ENCODE measurements around the gene GP1BB. TPM values are rescaled to one million over a fixed set of nuclear protein-coding genes. Genes with fewer than 3 reads are reported as not detected.

The GP1BB gene
- total RNA-seq, 1 donor from 2014 or later, result not detected

DNA sequence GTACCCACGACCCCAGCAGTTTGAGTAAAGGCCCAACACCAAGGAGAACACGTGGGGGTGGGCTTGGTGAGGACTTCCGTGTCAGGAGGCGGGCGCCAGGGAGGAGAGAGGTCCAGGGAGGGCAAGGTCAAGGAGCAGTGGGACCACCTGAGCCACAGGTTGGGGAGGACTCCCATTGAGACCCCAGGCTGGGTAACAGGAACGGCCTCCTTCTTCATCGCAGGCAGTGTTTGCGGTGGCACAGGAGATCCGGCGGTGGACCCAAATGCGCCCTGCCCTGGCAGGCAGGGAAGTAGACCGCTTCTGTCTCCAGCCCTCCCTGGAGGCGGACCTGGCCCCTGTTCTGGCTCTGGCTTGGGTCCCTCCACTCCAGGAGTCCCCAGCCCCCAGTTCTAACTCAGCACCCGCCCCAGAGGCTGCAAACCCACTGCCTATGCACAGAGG is 31.4 kb downstream of the GP1BB start:
- no peaks in the 10 kb centered on the region for H3K36me3 ChIP-seq
- intact Hi-C loops (cut with micrococcal nuclease), result no loop called here
- peaks cover 33% of the 10 kb centered on the region for H3K4me1 ChIP-seq
- no peak for DNase-seq
- peaks cover 99% of the 10 kb centered on the region for H3K27me3 ChIP-seq (ENCODE audit: low read depth)
- no peak overlapping the region for H3K4me3 ChIP-seq
- H3K9me3 ChIP-seq (replicated peaks), result no peaks in the 10 kb centered on the region
- TF ChIP-seq, protein P1, sequence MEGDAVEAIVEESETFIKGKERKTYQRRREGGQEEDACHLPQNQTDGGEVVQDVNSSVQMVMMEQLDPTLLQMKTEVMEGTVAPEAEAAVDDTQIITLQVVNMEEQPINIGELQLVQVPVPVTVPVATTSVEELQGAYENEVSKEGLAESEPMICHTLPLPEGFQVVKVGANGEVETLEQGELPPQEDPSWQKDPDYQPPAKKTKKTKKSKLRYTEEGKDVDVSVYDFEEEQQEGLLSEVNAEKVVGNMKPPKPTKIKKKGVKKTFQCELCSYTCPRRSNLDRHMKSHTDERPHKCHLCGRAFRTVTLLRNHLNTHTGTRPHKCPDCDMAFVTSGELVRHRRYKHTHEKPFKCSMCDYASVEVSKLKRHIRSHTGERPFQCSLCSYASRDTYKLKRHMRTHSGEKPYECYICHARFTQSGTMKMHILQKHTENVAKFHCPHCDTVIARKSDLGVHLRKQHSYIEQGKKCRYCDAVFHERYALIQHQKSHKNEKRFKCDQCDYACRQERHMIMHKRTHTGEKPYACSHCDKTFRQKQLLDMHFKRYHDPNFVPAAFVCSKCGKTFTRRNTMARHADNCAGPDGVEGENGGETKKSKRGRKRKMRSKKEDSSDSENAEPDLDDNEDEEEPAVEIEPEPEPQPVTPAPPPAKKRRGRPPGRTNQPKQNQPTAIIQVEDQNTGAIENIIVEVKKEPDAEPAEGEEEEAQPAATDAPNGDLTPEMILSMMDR (IDR thresholded peaks at IDR 0.05; ENCODE audit: borderline replicate concordance), result no peak
- no peak overlapping the region for H3K27ac ChIP-seq (replicated peaks)

DNA sequence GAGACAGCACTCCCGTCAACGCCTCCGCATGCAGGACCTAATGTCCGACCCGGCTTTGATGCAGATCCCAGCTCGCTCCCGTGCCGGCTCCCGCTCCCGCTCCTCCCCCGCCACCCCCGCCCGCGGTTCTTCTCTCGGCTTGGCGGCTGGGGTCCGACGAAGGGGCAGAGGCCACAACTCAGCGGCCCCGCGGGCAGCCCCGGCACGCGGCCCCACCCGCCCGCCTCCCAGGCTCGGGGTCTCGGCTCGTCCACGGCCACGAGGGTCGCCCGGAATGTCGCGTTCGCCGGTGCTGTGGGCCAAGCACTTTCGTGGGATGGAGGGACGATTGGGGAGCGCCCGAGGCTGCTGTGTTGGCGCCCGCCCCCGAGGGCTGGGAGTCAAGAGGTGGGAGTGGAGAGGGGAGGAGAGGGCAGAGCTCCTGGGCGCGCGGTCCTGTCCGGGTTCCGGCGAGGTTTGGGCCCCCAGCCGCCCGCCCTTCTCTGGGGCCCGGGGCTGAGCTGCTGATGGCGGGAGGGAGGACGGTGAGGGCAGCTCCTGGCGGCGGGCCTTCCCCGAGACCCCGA is 31.9 kb downstream of the GP1BB start:
- DNase-seq, result no peak
- H3K27ac ChIP-seq (replicated peaks), result no peak overlapping the region
- peaks cover 99% of the 10 kb centered on the region for H3K27me3 ChIP-seq (ENCODE audit: low read depth)
- intact Hi-C loops (cut with micrococcal nuclease), result no loop called here
- H3K4me3 ChIP-seq, result no peak overlapping the region
- H3K36me3 ChIP-seq, result no peaks in the 10 kb centered on the region
- H3K4me1 ChIP-seq, result peaks cover 38% of the 10 kb centered on the region
- TF ChIP-seq, protein P1 (IDR thresholded peaks at IDR 0.05; ENCODE audit: borderline replicate concordance), result no peak
- H3K9me3 ChIP-seq (replicated peaks), result no peaks in the 10 kb centered on the region

DNA sequence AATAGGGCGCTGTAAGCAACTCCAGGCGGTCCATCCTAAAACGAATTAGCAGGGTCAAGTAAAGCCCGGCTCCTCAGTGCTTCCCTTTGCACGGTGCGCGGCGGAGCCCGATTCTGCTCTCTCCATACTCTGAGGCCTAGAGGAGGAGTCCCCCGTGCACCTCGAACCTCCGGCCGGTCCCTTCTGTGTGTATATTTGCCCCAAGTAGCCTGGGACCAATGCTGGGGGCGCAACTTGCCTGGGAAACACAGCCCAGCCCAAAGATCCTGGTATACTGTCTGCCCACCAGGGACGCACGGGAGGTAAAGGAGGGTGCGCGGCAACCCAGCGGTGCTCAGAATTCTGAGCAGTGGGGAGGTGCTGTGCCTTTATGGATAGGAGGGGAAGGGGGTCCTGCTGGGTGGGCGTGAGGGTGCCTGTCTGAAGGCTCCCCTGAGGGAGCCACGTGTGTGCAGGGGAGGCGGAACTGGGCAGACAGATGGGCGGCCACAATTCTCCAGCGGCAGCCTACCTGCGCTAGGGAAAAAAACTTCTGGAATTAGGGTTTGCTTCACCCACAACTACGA is 32.5 kb downstream of the GP1BB start:
- Histone ChIP-seq H3K36me3 (no peaks in the 10 kb centered on the region), H3K27ac (replicated peaks) (no peak overlapping the region), H3K27me3 (ENCODE audit: low read depth) (peaks cover 96% of the 10 kb centered on the region), H3K9me3 (replicated peaks) (no peaks in the 10 kb centered on the region), H3K4me1 (peaks cover 39% of the 10 kb centered on the region), H3K4me3 (no peak overlapping the region)
- intact Hi-C loops (cut with micrococcal nuclease), result no loop called here
- TF ChIP-seq, protein P1 (IDR thresholded peaks at IDR 0.05; ENCODE audit: borderline replicate concordance), result no peak
- DNase-seq, result no peak

DNA sequence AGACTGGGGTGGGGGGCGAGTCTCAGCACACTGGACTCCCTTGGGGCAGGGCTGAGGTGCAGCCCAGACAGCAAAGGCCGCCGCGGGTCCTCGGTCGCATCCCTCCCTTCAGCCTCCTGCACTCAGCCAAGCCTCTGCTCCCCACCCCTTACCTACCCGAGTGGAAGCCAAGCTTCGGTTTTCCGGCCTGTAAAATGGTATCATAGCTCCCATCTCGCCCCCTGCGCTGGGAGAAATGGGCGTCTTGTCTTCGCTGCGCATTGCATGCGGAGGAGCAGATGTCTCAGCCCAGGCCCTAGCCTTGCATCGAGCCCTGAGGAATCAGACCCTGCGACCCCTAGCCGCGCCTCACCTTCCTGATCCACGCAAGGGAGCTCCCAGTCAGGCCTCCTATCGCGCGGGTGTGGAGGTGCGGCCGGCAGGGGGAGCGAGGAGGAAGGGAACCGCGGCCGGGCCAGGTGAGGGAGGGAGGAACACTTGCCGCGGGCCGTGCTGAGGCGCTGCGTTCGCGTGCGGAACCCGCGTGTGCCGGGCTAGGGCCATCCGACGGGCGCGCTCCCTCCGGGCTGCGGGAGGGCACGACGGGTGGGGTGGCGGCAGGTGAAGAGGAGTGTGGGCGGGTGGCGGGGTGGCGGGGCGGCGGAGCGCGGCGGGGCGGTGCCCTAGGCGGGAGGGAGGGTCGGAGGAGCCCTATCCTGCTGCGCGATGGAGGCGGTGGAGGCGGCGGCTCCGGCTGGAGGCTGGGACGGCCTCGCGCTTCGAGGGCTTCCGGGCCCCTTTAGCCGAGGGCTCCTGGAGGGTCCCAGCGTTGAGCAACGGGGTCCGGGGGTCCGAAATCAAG is 33.2 kb downstream of the GP1BB start:
- Histone ChIP-seq H3K4me3 (peak overlapping the region; percentile 50), H3K9me3 (replicated peaks) (no peaks in the 10 kb centered on the region), H3K27me3 (ENCODE audit: low read depth) (peaks cover 94% of the 10 kb centered on the region), H3K27ac (replicated peaks) (no peak overlapping the region), H3K36me3 (no peaks in the 10 kb centered on the region), H3K4me1 (peaks cover 42% of the 10 kb centered on the region)
- DNase-seq, result no peak
- TF ChIP-seq, protein P1 (IDR thresholded peaks at IDR 0.05; ENCODE audit: borderline replicate concordance), result peak; percentile 55
- intact Hi-C loops (cut with micrococcal nuclease), result no loop called here

DNA sequence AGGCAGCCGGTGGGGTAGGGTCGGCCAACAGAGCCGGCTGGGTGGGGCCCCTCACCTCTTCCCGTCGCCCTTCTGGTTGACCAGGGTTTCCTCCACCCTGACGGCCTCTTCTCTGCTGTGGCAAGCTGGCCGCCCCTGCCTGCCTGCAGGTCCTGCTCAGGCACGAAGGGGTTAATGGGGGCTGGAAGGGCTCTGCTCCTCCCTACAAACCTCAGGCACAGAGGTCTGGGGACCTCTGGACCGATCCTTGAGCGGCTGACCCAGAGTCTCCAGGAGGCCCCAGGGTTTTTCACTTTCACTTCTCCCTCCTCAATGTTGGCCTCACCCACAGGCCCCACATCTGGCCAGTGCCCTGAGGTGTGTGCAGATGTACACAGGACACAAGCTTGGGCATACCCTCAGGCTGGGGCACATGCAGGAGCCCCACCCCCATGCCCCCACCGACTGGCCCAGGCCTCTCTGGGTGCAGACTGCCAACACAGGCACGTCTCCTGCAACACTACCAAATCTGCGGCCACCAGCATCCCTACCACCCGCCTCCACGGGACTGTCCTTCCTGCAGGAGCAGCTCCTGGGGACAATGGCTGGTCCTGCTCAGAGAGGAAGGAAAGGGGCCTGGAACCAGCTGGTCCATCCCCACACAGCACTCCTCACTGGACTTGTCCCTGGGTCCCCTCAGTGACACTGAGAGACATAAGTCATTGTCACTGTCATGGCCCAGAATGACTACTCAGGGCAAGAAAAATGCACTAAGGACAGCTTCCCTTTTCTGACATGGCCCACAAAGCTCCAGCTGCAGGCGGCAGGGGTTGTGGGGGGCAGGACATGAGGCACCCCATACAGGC is 34.0 kb downstream of the GP1BB start:
- no peak for DNase-seq
- no peak overlapping the region for H3K27ac ChIP-seq (replicated peaks)
- peaks cover 42% of the 10 kb centered on the region for H3K4me1 ChIP-seq
- H3K9me3 ChIP-seq (replicated peaks), result no peaks in the 10 kb centered on the region
- peaks cover 94% of the 10 kb centered on the region for H3K27me3 ChIP-seq (ENCODE audit: low read depth)
- H3K36me3 ChIP-seq, result no peaks in the 10 kb centered on the region
- intact Hi-C loops (cut with micrococcal nuclease), result no loop called here
- TF ChIP-seq, protein P1 (IDR thresholded peaks at IDR 0.05; ENCODE audit: borderline replicate concordance), result no peak
- H3K4me3 ChIP-seq, result peak overlapping the region; percentile 50
